GM21515 (cell line): ENCODE measurements around the gene MT1E.
A peak's percentile ranks its signal among the peaks of the same experiment; 100 is the strongest.
"Not testable (repeated sequence)": the region's sequence is repeated elsewhere in the genome, so short reads cannot be mapped to it uniquely, and the experiment has no call there.

Experiments
- ATAC-seq: cut with Tn5 transposase; IDR thresholded peaks from one replicate; pipeline ENCODE4 v1.9.1; 2021; ENCODE audit not compliant: unreplicated experiment

MT1E gene

DNA sequence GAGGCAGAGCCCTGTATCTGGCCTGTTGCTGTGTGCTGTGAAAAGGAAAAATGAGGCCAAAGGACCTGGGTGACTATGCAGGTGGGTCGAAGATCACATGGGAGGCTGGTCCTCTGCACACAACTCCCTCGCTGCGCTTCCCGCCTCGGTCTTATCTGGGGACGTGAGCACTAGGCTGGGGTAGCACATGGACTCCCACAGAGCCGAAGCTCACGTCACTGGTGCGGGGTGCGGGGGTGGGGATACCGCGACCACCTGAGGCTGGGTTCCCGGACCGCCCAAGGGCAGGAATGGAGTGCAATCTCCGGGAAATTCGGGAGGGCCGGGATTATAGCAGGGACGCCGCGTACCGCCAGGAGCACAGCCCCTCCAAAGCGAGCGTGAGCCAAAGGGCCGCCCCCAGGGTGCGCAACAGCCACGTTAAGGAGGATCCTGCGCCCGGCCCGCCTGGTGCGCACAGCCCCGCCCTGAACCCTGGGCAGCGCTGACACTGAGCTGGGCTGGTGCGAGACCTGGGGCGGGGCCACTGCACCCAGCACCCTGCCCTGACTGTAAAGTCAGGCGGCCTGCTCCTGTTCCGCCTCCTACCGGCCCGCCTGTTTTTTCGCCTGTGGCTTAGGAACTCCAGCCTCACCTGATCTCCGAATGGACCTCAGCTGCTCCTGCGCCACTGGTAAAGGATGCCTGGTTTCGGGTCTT is 17.6 kb downstream of the MT1E start:
- peak; percentile 59 for ATAC-seq

DNA sequence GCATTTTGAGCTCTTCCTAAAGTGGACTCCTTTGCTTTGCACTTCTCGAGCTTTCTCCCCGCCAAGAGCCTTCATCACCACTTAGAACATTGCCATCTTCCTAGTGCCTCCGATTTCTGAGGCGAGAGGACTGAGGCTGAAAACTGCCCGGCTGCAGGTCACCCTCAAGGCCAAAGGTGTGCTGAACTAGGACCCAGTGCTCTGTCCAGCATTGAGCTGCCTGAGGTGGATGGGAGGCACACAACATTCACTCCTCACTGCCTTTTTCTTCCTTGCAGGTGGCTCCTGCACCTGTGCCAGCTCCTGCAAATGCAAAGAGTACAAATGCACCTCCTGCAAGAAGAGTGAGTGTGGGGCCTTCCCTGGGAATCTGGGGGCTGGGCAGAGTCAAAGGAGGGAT is 18.3 kb downstream of the MT1E start:
- ATAC-seq: no peak

DNA sequence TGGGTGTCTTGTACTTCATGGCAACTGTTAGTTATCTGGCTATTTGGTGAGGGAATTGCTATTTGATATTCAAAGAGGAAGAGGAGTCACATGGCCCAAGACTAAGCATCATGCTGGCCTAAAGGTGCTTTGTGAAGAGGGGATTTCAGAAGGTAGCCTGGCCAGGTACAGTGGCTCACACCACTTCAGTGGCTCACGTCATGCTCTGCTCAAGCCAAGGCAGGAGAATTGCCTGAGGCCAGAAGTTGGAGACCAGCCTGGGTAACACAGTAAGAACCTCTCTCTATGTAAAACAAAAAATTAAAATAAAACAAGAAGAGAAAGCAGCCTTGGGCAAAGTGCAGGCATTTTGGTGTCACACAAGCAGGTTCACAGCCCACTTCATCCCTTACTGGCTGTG is 19.7 kb downstream of the MT1E start:
- no peak for ATAC-seq

DNA sequence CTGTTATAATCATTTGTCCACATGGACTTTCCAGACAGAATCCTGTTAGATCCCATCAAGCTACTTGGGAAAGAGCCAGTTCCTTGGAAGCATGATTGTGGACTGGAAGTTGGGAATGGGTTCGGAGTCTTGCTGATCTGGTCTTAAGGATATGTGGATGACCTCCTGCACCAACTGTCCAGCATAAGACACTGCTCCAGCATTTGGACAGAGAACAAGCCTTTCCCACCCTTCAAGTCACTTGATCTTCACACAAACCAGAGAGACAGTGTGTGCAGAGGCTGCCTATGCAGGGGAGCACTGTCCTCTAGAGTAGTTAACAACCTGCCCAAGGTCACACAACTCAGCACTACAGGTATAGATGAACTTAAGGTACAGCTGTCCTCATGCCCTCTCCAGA is 20.3 kb downstream of the MT1E start:
- ATAC-seq: no peak

DNA sequence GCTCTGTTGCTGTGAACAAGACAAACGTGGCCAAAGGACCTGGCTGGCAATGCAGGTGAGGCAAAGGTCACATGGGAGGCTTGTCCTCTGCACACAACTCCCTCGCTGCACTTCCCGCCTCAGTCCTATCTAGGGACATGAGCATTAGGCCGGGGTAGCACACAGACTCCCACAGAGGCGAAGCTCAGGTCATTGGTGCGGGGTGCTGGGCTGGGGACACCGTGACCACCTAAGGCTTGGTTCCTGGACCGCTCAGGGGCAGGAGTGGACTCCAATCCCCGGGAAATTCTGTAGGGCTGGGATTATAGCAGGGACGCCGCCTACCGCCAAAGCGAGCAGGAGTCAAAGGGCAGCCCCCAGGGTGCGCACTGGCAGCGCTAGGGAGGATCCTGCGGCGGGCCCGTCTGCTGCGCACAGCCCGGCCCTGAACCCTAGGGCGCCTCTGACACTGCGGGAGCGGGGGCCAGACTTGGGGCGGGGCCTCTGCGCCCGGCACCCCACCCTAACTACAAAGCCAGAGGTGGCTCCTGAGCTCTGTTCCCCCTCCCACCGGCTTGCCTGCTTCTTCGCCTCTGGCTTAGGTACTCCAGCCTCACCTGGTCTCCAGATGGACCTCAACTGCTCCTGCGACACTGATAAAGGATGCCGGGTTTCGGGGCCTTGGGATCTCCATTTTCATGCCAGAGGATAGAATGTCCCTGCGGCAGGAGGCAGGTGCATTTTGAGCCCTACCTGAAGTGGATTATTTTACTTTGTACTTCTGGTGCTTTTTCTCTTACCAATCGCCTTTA is 22.3 kb downstream of the MT1E start:
- ATAC-seq: no peak

DNA sequence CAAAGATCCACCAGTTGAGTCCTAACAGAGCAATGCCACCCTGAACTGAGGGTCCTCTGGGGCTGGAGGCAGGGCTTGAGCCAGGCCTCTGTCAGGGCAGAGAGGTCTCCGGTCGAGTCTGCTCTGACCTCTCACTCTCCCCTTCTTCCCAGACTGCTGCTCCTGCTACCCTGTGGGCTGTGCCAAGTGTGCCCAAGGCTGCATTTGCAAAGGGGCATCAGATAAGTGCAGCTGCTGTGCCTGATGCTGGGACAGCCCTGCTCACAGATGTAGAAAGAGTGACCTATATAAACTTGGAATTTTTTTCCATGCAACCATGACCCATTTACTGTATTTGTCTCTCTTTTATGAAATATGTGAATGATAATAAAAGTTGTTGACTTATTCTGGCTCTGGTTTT is 23.7 kb downstream of the MT1E start:
- ATAC-seq: no peak

DNA sequence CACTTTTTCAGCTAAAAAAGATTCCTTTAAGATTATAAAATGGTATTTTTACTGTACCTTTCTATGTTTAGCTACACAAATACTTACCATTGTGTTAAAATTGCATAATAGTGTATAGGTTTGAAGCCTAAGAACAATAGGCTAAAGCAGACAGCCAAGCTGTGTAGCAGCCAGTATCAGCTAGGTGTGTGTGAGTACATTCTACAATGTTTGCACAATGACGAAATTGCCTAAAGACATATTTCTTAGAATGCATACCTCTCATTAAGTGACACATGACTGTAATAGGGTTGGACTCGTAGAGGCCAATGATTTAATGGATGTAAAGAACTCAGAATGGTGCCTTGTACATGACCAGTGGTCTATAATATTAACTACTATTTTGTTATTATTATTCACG is 24.2 kb downstream of the MT1E start:
- ATAC-seq: no peak

DNA sequence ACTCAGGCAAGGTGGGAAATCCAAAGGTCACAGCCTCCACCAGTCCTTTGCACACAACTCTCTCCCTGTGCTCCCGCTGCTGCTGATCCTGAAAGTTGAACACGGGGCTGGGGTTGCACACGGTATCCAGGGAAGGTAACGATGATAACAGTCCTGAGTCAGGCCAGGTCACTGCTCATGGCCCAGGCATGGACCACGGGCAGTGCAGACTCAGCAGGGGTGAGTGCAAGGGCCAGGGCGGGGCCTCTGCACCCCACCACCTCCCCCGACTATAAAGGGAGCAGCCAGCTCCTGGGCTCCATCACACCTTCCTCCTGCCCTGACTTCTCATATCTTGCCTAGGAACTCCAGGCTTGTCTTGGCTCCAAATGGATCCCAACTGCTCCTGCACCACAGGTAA is 26.0 kb downstream of the MT1E start, which contains the start of gene MT1B:
TSS of gene MT1B (plus strand) at position 301 of the 400 bp plus-strand sequence. CDS start at position 369, 68 bp downstream.
- no peak for ATAC-seq

DNA sequence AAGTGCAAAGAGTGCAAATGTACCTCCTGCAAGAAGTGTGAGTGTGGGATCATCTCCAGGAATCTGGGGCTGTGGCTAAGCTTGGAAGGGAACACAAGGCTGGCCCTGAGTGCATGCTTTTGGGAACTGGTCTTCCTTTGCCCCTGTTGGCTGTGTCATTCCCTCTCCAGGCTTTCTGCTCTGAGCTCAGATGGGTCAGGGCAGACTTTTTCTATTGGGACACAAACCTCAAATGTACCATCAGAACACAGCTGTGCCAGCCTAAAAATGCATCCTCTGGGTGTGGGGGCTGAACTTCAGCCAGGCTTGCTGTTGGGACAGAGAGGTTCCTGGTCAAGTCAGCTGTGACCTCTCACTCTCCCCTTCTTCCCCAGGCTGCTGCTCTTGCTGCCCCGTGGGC is 27.0 kb downstream of the MT1E start:
- no peak for ATAC-seq

DNA sequence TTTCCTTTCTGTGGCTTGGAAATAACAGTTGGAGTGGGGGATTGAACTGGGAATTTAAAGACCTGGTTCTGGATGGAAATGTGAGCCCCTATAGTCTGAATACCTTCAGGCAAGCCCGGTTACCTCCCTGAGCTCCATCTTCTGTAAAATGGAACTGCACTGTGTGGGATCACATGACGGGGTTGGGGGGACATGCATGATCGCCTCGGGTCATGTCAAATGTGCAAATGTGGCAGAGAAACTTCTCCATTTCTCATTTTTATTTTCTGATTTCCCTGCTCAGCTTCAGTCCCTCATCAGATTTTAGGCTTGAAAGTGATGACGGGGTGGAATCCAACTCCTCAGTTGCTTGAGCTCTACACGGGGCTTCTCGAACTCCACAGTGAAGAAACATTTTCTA is 27.6 kb downstream of the MT1E start:
- no peak for ATAC-seq

DNA sequence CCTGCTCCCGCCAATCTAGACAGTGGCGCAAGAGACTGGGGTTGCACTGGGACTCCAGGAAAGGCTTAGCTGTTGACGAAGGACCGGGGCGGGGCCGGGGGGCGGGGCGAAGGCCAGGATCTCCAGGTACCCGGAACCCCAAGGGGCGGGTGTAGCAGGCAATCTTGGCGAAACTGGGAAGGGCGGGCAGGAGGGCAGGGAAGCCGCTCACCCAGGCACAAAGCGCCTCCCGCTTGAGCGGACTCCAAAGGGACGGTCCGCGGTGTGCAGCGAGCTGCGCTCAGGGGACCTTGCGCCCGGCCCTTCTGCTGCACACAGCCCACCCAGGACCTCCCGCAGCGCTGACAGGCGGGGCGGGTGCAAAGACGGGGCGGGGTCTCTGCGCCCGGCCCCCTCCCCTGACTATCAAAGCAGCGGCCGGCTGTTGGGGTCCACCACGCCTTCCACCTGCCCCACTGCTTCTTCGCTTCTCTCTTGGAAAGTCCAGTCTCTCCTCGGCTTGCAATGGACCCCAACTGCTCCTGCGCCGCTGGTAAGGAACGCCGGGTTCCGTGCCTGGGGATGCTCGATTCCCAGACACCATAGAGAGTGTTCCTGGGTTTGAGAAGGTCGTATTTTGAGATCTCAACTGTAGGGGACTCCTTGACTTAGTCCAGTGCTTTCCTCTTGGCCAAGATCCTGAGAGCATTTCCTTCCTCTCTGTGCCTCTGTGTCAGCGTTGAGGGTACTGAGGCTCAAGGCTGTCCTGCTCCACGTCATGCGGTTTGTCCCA is 32.2 kb downstream of the MT1E start, which contains the start of gene MT1F:
TSS of gene MT1F (plus strand) at position 405 of the 772 bp plus-strand sequence. CDS start at position 505, 100 bp downstream.
- no peak for ATAC-seq

DNA sequence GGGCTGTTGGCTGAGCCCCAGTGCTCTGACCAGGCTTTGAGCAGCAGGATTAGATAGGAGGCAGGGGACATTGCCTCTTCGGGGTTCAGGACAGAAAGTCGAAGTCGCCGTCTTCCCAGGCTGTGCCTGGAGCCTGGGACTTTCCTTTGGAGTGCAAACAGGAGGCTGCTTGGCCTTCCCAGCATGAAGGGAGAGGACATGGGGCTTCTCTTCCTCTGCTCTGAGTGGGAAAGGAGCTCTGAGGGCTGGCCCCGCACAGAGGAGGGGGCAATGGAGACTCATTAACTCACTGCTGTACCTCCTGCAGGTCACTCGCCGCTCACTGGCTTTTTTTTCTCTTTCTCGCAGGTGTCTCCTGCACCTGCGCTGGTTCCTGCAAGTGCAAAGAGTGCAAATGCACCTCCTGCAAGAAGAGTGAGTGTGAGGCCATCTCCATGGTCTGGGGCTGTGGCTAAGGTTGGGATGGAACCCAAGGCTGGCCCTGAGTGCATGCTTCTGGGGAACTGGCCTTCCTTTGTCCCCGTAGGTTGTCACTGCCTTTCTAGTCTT is 32.8 kb downstream of the MT1E start:
- ATAC-seq: no peak

DNA sequence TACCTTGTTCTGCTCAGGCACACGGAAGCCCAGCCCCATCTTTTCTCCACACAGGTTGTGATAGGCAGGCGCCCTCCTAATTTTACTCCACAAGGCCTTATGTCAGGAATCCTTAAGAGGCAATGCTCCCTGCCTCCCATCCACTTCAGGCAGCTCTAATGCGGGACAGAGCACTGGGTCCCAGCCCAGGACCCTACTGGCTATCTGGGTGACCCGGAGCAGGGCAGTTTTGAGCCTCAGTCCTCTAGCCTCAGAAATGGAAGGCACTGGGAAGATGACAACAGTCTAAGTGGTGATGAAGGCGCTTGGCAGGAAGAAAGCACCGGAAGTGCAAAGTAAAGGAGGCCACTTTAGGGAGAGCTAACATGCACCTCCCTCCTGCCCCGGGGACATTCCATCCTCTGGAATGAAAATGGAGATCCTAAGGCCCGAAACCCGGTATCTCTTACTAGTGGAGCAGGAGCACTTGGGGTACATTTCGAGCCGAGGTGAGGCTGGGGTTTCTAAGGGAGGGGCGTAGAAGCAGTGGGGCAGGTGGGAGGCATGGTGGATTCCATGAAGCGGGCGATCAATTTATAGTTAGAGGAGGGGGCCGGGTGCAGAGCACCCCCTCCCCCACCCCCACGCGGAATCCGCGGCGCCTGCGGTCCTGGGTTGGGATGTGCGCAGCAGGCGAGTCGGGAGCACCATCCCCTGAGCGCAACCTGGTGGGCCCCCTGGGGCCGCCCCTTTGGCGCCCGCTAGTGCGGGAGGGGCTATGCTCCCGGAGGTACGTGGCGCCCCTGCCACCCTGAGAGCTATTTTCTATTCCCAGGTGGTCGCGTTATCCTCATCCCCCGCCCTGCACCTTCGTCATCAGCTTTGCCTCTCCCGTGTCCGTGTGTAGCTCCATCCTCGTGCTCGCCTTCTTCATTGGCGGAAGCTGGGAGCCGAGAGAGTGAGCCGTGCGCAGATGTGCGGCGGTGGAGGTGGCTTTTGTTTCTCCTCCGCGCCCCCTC is 37.1 kb downstream of the MT1E start:
- no peak for ATAC-seq

DNA sequence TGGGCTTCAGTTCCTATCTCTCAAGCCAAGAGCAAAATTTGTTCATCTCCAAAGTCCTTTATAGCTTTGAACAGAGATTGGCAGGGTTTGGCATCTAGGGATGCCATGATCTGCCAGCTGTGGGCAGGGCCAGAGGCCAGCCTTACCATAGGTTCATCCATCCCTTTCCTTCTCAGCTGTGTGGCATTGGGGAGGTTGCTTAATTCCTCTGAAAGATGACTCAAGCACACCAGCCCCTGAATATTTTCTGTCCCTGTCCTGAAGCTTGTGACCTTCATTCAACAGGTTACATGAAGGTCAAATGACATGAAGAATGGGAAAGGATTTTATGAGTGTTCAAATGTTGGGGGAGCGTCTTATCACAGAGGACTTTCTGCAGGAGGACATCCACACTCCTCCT is 38.9 kb downstream of the MT1E start:
- no peak for ATAC-seq

DNA sequence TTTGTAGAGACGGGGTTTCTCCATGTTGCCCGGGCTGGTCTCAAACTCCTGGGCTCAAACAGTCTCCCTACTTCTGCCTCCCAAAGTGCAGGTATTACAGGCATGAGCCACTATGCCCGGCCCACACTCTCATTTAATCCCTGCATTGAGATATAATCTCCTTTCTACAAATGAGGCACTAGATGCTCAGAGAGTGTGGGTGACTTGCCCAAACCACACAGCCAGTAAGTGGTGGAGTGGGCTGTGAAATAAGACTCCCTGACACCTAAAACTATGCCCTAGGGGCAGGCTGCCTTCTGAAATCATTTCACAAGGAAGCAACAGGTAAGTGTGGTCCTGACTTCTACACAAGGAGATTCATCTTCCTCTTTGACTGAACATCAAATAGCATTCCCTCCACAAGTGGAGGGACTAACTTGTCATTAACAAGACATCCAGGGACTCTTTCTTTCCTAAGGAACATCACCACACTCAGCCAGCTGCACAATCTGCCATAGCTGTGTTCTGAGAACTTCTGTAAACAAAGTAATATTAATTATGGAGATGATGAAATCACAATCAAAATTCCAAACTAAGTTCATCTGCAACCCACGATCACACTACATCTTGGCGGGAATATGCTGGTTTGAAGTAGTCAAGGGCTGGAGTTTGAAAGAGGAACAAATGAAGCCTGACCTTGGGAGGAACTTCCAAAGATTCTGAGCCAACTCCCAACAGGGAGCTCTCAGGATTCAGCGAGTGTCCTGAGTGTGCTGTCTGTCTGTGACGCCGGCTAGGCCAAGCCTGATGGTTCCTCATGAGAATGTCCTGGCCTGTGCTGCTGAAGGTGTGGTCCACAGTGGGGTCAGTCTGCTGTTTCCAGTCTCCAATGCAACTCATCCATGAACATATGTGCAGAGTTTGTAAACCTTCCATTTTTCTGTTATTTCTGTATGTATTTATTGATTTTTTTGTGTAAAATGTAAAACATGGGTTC is 40.0 kb downstream of the MT1E start:
- ATAC-seq: not testable (repeated sequence)

DNA sequence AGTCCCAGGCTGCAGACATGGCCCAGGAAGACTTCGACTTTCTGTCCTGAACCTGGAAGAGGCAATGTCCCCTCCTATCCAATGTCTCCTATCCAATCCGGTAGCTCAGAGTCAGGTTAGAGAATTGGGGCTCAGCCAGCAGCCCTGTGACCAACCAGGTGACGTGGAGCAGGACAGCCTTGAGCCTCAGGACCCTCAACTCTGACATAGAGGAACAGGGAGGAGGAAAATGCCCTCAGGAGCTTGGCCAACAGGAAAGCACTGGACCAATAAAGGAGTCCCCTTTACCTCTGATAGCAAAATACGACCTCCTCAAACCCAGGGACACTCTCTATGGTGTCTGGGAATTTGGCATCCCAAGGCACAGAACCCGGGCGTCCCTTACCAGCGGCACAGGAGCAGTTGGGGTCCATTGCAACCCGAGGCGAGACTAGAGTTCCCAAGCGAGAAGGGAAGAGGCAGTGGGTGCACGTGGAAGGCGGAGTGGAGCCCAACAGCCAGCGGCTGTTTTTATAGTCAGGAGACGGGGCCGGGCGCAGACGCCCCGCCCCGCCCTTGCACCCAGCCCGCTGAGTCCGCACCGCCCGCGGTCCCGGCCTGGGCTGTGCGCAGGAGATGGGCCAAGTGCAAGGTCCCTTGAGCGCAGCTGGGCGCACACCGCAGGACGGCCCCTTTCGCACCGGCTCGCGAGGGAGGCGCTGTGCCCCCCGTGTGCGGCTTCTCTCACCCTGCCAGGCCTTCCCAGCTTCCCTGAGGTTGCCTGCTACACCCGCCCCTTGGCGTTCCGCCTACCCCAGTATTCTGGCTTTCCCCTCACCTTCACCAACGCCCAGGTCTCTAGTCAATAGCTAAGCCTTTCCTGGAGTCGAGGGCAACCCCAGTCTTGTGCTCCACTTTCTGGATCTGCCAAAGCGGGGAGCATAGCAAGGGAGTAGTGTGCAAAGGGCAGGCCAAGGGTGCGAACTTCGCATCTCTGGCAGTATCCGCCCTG is 42.3 kb downstream of the MT1E start, which contains the start of gene MT1G:
TSS of gene MT1G (minus strand) at position 485 of the 991 bp plus-strand sequence. CDS start at position 413, 72 bp downstream.
- ATAC-seq: no peak

DNA sequence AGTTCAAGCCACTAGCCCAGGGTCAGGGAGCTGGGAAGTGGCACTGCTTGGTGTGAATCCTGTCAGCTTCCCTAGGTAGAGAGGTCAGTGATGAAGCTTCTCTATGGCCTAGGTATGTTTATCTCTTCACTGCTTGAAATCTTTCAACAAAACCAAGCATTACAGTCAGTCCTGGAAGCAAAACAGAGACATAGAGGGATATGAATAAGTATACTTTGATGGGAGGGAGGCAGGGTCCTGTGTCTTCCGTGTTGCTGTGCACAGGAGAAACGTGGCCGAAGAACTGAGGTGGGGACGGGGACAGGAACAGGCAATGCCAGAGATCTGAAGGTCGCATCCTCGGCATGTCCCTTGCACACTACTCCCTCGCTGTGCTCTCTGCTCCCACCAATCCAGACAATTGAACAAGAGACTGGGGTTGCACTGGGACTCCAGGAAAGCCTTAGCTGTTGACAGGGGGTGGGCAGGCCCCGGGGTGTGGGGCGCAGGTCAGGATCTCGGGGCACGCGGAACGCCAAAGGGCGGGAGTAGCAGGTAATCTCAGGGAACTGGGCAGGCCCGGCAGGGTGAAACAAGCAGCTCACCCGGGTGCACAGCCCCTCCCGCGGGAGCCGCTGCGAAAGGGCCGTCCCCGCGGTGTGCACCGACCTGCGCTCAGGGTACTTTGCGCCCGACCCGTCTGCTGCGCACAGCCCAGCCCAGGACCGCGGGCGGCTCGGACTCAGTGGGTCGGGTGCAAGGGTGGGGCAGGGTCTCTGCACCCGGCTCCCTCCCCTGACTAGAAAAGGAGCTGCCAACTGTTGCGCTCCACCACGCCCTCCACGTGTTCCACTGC is 43.6 kb downstream of the MT1E start, which contains the start of gene MT1H:
TSS of gene MT1H (plus strand) at position 810 of the 835 bp plus-strand sequence. CDS start 71 bp downstream, outside the sequence.
- no peak for ATAC-seq
